Measurements from ENCODE around the gene BCOR.

BCOR gene

DNA sequence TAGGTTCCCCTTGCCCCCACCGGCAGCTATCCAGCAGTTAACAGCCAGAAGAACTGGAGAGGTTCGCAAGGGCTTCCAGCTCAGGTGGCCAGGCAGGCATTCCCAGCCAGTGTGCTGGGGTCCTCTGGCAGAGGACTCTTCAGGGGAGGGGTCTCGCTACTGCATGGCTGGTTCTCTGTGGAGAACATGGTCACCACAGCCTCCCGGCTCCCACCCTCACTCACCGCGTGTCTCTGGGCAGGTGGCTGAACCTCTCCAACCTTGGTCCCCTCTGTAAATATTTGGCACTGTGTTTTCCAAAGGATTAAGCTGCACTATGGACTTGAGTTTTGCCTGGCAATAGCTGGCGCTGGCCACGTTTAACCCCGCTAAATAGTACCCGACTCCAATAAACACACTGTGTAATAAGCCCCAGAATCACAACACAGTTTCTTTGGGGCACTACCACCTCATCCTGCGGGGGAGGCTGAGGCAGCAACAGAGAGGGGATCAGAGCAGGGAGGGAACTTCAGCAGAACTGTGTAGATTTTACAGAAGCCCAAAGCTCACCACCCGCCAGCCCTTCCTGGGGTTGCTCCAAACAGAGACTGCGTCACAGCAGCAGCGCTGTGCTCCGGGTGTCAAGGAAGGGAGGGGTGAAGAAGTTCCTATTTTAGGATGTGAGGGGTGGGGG lies 15.2 kb downstream of the BCOR start:
- Histone ChIP-seq H3K4me1 (ENCODE audit: control insufficient read depth, insufficient read depth, low read length) (peaks cover 62% of the 10 kb centered on the region), H3K9me3 (ENCODE audit: control insufficient read depth, insufficient read depth, low read length) (no peaks in the 10 kb centered on the region), H3K4me3 (ENCODE audit: low read depth, low read length) (0 out of 2 replicates have a peak overlapping the region, but pooled peaks have one; percentile 55), H3K27ac (ENCODE audit: low read depth, low read length) (no peak overlapping the region), H3K9ac (ENCODE audit: low read depth, low read length) (no peak overlapping the region), H3K27me3 (ENCODE audit: control insufficient read depth, insufficient read depth, low read length) (peaks cover 41% of the 10 kb centered on the region), H3K36me3 (ENCODE audit: control insufficient read depth, insufficient read depth, low read length) (peaks cover 5% of the 10 kb centered on the region; the same call in 1 of the 2 replicates)

GRCh38 chrX:40081679-40082068 lies 16.1 kb downstream of the BCOR start:
- Histone ChIP-seq H3K4me1 (ENCODE audit: control insufficient read depth, insufficient read depth, low read length) (peaks cover 54% of the 10 kb centered on the region), H3K27ac (ENCODE audit: low read depth, low read length) (no peak overlapping the region)

DNA sequence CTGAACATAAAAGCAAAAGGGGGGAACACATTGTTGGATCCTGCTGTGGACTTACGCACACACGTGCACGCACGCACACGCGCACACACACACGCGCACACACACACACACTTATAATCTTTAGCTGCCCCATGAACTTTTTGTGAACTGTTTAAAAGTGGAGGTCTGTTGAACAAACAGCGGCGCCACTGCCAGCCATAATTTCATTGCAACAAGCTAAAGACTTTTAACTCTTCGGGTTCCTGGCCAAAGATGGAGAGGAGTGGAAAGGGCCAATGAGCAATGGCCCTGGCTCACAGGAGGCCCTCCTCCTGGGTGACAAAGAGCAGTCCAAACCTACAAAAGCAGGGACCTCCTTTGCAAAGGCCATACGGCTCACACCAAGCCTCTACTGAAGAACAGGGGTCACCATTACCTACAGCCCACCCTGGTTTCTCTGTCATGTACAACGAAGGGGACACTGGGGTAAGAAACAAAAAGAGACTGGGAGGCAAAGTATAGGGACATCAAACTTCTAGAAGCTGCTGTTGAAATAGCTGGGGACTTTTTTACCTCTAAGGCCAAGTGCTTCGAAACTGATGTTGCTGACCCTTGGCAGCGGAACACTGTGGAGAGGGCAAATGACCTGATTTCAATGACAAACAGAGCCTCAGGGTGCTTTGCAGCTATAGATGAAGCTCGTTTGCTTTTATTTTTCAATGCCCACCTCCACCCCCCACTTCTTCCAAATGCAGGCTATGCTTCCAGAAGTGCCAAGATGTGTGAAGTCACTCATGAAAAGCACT lies 16.7 kb downstream of the BCOR start:
- peaks cover 49% of the 10 kb centered on the region for H3K4me1 ChIP-seq (ENCODE audit: control insufficient read depth, insufficient read depth, low read length)
- peaks cover 20% of the 10 kb centered on the region for H3K36me3 ChIP-seq (ENCODE audit: control insufficient read depth, insufficient read depth, low read length)
- no peak overlapping the region; the same call in 1 of the 2 replicates for H3K4me3 ChIP-seq (ENCODE audit: low read depth, low read length)
- no peaks in the 10 kb centered on the region for H3K9me3 ChIP-seq (ENCODE audit: control insufficient read depth, insufficient read depth, low read length)
- peaks cover 26% of the 10 kb centered on the region for H3K27me3 ChIP-seq (ENCODE audit: control insufficient read depth, insufficient read depth, low read length)
- no peak overlapping the region for H3K9ac ChIP-seq (ENCODE audit: low read depth, low read length)
- no peak overlapping the region for H3K27ac ChIP-seq (ENCODE audit: low read depth, low read length)

More at GRCh38 chrX:40081679-40082068, 16.1 kb downstream of the BCOR start:
- Histone ChIP-seq H3K9ac (ENCODE audit: low read depth, low read length) (no peak overlapping the region), H3K9me3 (ENCODE audit: control insufficient read depth, insufficient read depth, low read length) (no peaks in the 10 kb centered on the region), H3K27me3 (ENCODE audit: control insufficient read depth, insufficient read depth, low read length) (peaks cover 32% of the 10 kb centered on the region), H3K4me3 (ENCODE audit: low read depth, low read length) (no peak overlapping the region), H3K36me3 (ENCODE audit: control insufficient read depth, insufficient read depth, low read length) (peaks cover 14% of the 10 kb centered on the region)

- Histone ChIP-seq H3K36me3 (ENCODE audit: control insufficient read depth, insufficient read depth, low read length) (peaks cover 31% of the 10 kb centered on the region), H3K27ac (ENCODE audit: low read depth, low read length) (no peak overlapping the region)
These were observed 18.2 kb downstream of the BCOR start for GRCh38 chrX:40079572-40079971.

GRCh38 chrX:40078489-40079227 lies 19.1 kb downstream of the BCOR start:
- no peaks in the 10 kb centered on the region for H3K9me3 ChIP-seq (ENCODE audit: control insufficient read depth, insufficient read depth, low read length)
- H3K4me1 ChIP-seq (ENCODE audit: control insufficient read depth, insufficient read depth, low read length): peaks cover 31% of the 10 kb centered on the region
- H3K36me3 ChIP-seq (ENCODE audit: control insufficient read depth, insufficient read depth, low read length): peaks cover 40% of the 10 kb centered on the region
- H3K27ac ChIP-seq (ENCODE audit: low read depth, low read length): no peak overlapping the region
- H3K9ac ChIP-seq (ENCODE audit: low read depth, low read length): no peak overlapping the region
- H3K4me3 ChIP-seq (ENCODE audit: low read depth, low read length): no peak overlapping the region
- H3K27me3 ChIP-seq (ENCODE audit: control insufficient read depth, insufficient read depth, low read length): peaks cover 2% of the 10 kb centered on the region; the same call in 1 of the 2 replicates

More at GRCh38 chrX:40079572-40079971, 18.2 kb downstream of the BCOR start:
- Histone ChIP-seq H3K4me3 (ENCODE audit: low read depth, low read length) (no peak overlapping the region), H3K9ac (ENCODE audit: low read depth, low read length) (no peak overlapping the region), H3K27me3 (ENCODE audit: control insufficient read depth, insufficient read depth, low read length) (peaks cover 11% of the 10 kb centered on the region), H3K4me1 (ENCODE audit: control insufficient read depth, insufficient read depth, low read length) (peaks cover 34% of the 10 kb centered on the region), H3K9me3 (ENCODE audit: control insufficient read depth, insufficient read depth, low read length) (no peaks in the 10 kb centered on the region)

DNA sequence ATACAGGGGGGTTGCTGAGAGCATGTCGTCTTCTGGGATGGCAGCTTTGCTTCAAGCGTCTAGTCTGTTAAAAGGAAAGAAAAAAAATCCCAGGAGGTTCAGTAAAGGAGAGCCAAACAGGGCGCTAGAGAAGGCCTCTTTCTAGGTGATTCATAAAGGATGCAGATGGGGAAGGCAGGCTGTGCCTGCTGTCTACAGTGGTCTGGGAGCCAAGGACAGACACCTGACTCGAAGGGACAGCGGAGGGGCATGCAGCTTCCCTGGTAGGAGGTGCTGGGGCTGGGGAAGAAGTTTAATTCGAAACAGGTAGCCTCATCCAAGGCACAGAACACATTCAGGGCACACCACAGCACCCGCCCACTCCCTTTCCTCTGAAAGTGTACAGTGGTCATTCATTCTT lies 19.9 kb downstream of the BCOR start:
- H3K4me1 ChIP-seq (ENCODE audit: control insufficient read depth, insufficient read depth, low read length): peaks cover 31% of the 10 kb centered on the region
- no peak overlapping the region for H3K9ac ChIP-seq (ENCODE audit: low read depth, low read length)
- no peak overlapping the region for H3K4me3 ChIP-seq (ENCODE audit: low read depth, low read length)
- H3K27me3 ChIP-seq (ENCODE audit: control insufficient read depth, insufficient read depth, low read length): no peaks in the 10 kb centered on the region; the same call in 1 of the 2 replicates
- H3K9me3 ChIP-seq (ENCODE audit: control insufficient read depth, insufficient read depth, low read length): no peaks in the 10 kb centered on the region; the same call in 1 of the 2 replicates
- H3K36me3 ChIP-seq (ENCODE audit: control insufficient read depth, insufficient read depth, low read length): peaks cover 48% of the 10 kb centered on the region
- H3K27ac ChIP-seq (ENCODE audit: low read depth, low read length): no peak overlapping the region

DNA sequence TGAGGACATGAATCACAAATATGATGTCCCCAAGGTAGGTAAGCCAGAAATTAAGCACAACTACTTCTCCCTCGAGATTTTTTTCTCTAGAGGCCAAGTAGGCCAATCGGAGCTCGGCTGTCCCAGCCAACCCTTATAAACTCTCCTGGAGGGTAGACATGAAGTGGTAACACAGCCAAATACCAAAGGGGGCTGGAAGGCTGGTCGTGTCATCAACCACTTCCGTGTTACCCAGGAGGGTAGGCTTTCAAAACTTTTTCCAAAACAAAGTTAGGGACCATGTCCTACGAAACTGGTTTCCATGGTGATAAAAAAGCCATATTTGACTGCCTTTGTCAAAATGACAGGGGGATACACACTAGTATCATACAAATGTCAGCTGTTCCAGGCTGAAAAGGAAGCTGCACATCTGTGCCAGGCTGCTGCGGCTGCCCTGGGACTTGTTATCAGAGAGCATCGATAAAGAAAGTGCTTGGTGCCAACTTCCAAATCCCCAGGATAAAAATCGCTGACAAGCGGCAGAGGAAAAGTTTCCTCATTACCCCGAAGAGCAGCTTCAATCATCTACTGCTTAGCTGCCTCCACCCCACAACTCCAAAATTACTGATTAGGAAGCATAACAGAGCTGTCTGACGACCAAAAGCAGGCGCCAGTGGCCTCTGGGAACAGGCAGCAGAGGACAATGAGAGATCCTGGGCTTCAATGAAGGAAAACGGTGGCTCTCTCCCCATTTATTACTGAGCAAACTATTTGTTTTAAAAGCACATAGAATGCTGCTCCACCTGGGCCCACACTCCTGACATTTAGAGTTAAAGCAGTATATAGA lies 20.8 kb downstream of the BCOR start:
- H3K4me1 ChIP-seq (ENCODE audit: control insufficient read depth, insufficient read depth, low read length): peaks cover 23% of the 10 kb centered on the region
- no peak overlapping the region; the same call in 1 of the 2 replicates for H3K4me3 ChIP-seq (ENCODE audit: low read depth, low read length)
- peaks cover 57% of the 10 kb centered on the region for H3K36me3 ChIP-seq (ENCODE audit: control insufficient read depth, insufficient read depth, low read length)
- no peaks in the 10 kb centered on the region for H3K27me3 ChIP-seq (ENCODE audit: control insufficient read depth, insufficient read depth, low read length)
- H3K27ac ChIP-seq (ENCODE audit: low read depth, low read length): no peak overlapping the region
- no peak overlapping the region for H3K9ac ChIP-seq (ENCODE audit: low read depth, low read length)
- no peaks in the 10 kb centered on the region; the same call in 1 of the 2 replicates for H3K9me3 ChIP-seq (ENCODE audit: control insufficient read depth, insufficient read depth, low read length)

DNA sequence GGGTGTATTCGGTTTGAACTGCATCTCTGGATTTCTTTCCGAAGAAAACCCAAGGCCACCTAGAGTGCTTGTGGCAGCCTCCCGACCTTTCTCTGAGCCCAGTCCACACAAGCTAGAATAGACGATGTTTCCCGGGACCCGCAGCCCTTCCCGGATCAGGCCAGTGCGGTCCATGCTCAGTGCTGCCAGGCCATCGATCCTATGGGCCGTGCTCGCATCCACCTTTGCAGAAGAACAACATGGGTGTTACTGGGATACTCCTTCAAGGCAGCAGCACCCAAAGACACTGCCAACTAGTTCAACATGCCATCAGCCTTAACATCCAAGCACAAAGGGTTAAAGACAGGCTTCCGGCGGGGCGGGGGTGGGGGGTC lies 22.8 kb downstream of the BCOR start:
- H3K4me1 ChIP-seq (ENCODE audit: control insufficient read depth, insufficient read depth, low read length): peaks cover 8% of the 10 kb centered on the region
- no peaks in the 10 kb centered on the region for H3K27me3 ChIP-seq (ENCODE audit: control insufficient read depth, insufficient read depth, low read length)
- peaks cover 77% of the 10 kb centered on the region for H3K36me3 ChIP-seq (ENCODE audit: control insufficient read depth, insufficient read depth, low read length)
- H3K9me3 ChIP-seq (ENCODE audit: control insufficient read depth, insufficient read depth, low read length): no peaks in the 10 kb centered on the region; the same call in 1 of the 2 replicates
- H3K27ac ChIP-seq (ENCODE audit: low read depth, low read length): no peak overlapping the region
- H3K9ac ChIP-seq (ENCODE audit: low read depth, low read length): no peak overlapping the region
- no peak overlapping the region for H3K4me3 ChIP-seq (ENCODE audit: low read depth, low read length)

DNA sequence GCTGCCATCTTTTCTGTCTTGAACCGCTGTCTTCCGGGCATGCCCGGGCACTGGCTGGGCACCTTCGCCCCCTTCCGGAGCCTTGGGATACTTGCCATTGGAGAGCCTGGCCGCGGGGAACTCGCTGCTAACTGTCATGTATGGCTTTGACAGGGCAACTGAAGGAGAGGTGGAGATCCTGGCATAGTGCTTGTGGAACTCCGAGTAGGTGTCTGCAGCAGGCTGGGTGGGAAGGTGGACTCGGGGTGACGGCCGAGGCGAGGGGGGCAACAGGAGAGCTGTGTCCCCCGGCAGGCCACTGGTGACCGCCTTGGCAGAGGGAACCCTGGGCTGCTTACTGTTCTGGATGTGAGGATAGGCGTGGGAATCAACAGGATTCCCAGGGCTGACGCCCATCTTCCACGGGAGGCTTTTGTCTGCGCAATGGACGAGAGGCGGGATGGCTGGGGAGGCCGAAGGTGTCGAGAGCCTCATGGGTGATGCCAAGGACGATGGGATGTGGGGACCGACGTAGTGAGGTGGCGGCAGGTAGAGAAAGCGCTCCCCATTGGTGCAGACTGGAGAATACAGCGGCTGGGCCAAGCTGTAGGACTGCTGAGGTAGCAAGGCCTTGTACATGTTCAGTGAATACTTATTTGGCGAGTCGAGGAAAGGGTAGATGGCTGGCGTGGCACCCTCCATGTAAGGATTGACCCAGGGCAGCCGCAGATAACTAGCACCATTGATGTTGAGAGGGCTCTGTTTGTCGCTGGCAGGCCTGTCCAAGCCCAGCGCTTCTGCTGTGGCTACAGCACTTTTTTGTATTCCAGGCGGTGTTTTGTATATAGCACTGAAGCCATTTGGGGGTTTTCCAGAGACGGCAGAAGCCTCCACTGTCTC lies 23.4 kb downstream of the BCOR start:
- no peak overlapping the region for H3K27ac ChIP-seq (ENCODE audit: low read depth, low read length)
- H3K27me3 ChIP-seq (ENCODE audit: control insufficient read depth, insufficient read depth, low read length): no peaks in the 10 kb centered on the region
- H3K4me1 ChIP-seq (ENCODE audit: control insufficient read depth, insufficient read depth, low read length): peaks cover 6% of the 10 kb centered on the region
- no peak overlapping the region for H3K9ac ChIP-seq (ENCODE audit: low read depth, low read length)
- H3K4me3 ChIP-seq (ENCODE audit: low read depth, low read length): no peak overlapping the region
- no peaks in the 10 kb centered on the region; the same call in 1 of the 2 replicates for H3K9me3 ChIP-seq (ENCODE audit: control insufficient read depth, insufficient read depth, low read length)
- peaks cover 84% of the 10 kb centered on the region for H3K36me3 ChIP-seq (ENCODE audit: control insufficient read depth, insufficient read depth, low read length)
